HG02610 (cell line): ENCODE results near the gene NT5DC4.

Experiments used
- ATAC-seq: cut with Tn5 transposase; IDR thresholded peaks from one replicate; pipeline ENCODE4 v1.9.1; 2021; ENCODE audit warnings: mild to moderate bottlenecking, moderate library complexity; ENCODE audit not compliant: unreplicated experiment

The NT5DC4 gene

DNA sequence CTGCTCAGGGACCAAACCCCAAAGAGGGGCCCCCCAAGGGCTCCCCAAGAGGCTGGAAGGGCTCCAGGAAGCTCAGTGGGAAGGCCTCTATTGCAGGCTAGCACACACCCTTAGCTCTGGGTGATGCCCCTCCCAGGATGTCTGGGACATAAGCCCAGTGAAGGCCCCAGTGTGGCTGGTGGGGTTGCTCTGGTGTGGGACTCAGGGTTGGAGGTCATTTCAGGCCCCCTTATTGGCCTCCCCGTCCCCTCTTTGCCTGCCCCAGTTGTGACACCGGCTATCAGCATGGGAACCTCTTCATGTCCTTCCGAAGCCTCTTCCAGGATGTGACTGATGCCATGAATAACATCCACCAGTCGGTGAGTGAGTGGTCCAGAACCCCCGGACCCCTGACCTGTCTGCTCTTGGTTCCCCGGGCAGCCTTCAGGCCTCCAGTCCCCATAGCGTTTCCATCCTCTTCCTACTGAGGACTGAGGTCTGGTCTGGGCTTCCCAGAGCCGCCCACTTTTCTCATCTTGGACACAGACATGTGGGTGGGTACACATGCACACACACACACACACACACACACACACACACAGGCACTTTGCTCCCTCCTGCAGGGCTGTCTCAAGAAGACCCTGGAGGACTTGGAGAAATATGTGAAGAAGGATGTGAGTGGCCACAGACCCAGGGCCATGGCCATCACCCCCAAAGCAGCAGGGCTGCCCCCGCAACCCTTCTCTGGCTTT, 2.2 kb downstream of the NT5DC4 start:
- ATAC-seq: no peak

GRCh38 chr2:112723547-112723940, 2.7 kb downstream of the NT5DC4 start:
- no peak for ATAC-seq

DNA sequence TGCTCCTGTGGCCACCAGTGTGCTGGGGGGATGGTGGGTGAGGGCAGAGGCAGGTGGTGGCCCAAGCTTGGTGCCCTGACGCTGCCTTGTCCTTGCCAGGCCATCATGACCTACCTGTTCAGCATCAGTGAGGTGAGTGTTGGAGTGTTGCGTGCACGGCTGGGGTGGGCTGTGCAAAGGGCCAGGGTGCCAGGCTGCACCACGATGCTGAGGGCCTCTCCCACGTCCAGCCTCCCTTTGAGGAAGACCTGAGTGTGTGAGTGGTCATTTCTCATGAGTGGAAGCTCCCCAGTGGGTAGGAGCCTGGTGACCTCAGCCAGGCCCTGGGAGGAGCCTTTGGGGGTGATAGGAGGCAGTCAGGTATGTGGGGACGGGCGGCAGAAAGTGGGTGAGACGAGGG, 3.2 kb downstream of the NT5DC4 start:
- ATAC-seq: no peak

DNA sequence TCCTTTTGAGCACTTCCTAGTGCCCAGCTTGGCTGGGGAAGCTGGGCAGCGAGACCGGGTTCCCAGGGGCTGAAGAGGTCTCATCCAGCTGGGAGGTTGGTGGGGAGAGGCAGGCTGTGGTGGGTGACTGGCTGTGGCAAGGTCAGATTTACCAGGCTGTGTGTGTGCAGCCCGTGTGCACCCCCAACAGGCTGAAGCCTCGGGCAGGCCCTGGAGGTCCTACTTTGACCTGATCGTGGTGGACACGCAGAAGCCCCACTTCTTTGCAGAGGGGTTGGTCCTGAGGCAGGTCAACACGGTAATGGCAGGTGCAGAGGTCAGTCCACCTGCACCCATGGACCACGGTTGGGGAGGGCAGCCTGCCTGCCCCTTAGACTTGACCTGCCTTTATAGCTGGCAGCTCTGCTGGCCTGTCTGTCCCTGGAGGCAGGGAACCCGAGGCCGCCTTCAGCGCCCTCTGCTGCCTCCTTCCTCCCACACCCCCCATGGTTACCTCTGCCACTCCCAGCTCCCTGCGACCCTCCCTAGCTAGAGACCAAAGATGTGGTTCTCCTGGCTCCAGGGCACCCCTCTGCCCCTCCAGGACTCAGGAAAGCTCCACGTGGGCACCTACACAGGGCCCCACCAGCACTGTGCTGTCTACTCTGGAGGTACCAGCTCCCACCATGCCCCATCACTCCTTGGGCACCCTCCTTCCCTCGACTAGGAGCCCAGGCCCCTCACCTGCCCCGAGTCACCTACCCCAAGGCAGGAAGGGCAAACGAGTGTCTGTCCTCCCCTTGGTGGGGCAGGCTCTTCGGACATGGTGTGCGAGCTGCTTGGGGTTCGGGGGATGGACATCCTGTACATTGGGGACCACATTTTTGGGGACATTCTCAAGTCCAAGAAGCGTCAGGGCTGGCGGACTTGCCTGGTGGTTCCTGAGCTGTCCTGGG, 4.0 kb downstream of the NT5DC4 start:
- ATAC-seq: no peak

DNA sequence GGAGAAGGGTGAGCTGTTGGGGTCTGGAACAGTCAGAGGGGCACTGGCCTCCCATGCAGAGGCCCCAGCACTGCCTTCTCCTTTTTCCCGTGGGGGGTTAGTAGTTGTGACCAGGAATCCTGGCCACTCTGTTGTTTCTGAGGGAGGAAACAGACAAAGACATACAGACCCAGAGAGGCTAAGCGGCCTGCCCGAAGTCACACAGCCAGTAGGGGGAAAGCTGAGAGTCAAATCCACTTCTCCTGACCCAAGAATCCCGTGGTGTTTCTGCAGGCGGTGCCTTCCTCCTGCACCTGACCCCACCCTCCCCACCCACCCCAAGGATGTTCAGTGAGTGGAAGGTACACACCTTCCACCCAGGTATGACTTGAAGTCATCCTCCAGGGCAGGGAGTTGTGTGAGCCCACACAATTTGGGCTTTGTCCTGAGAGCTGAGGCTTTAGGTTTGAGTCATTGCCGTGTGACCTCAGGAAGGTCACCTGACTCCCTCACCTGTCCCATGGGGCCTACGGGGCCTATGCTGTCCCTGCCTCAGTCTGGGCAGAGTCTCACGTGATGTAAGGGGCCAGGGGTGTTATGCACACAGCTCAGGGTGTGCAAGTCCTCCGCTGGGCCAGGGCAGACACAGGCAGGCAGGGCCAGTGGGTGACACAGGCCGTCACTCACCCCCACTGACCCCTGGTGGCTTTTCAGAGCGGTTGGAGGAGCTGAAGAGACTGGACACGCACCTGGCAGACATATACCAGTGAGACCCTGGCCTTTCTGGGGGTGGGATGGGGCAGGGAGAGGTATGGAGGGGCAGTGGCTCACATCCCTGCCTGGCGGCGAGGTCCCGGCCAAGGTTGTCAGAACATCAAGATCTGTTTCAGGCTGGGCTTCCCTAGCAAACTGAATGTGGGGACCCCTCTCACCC, 5.0 kb downstream of the NT5DC4 start:
- peak; percentile 55 for ATAC-seq

- peak; percentile 72 for ATAC-seq
These were observed 5.8 kb downstream of the NT5DC4 start for GRCh38 chr2:112726487-112727190.

- no peak for ATAC-seq
These were observed 6.6 kb downstream of the NT5DC4 start for GRCh38 chr2:112727276-112728028.

DNA sequence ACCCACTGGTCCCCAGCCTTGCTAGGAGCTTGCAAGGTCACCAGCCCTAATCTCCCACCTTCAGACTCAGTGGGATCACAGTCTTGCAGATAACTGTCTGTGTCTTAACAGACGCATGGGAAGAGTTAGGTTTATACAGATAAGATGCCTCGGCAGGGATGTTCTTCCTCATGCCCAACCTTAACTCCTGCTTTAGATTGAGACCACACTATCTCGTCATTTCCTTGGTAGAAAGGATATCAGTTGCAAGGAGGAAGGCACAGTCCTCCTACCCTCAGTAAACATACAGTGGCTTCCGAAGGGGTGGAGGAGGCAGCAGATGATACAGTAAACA, 7.2 kb downstream of the NT5DC4 start:
- no peak for ATAC-seq

GRCh38 chr2:112728378-112729175, 7.8 kb downstream of the NT5DC4 start:
- ATAC-seq: no peak

GRCh38 chr2:112730216-112730615, 9.4 kb downstream of the NT5DC4 start:
- no peak for ATAC-seq

GRCh38 chr2:112730791-112731190, 10.0 kb downstream of the NT5DC4 start:
- no peak for ATAC-seq

DNA sequence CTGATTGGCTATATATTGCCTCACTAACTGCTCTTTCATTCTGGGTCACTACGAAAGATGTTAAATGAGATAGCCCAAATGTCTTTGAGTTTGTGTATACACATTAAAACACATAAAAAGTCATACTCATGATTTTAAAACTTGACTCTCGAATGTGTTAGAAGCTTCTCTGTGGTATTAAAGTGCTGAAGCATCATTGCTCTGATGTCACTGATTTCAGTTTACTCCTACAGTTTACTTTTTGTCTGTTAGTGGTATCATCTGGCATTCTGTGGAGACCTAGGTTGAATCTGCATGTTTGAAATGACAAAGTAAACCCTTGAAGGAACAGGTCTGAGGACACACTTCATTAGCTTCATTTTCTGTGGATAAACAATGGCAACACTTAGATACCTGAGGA, 10.7 kb downstream of the NT5DC4 start:
- ATAC-seq: no peak

DNA sequence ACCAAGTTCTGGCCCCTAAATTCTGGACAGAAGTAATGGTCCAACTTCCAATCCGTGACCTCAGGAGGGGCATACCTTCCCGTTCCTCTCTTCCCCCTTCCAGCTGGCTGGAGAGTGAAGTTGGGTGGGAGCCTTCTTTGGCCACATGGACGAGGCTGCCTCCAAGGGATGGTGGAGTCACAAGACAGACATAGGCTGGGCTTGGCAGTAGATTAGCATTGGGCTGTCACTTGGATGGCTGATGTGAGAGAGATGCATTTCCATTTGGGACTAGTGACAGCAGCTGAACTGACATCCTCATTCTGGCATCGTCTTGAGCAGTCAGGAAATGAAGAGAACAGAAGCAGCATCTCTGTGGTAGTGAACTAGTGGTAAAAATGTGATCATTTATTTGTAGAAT, 12.6 kb downstream of the NT5DC4 start:
- no peak for ATAC-seq

GRCh38 chr2:112733871-112734270, 13.1 kb downstream of the NT5DC4 start:
- no peak for ATAC-seq

- ATAC-seq: no peak
These were observed 16.9 kb downstream of the NT5DC4 start for GRCh38 chr2:112737542-112738232.

GRCh38 chr2:112740527-112740926, 19.7 kb downstream of the NT5DC4 start:
- ATAC-seq: no peak

- peak; percentile 65 for ATAC-seq
These were observed 29.1 kb downstream of the NT5DC4 start for GRCh38 chr2:112749755-112750559.

DNA sequence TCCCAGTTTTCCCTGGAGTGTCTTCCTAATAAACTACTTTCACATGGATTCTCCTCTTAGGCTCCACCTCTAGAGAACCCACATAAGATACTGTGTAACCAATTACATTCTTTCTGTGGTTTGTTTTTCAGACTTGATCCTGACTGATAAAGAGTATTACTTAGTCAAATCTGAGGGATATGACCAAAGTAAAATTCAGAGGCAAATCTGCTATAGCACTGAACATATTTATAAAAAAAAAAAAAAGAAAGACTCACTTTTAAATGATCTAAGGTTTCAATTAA, 29.7 kb downstream of the NT5DC4 start:
- ATAC-seq: no peak
